Ecto neural progenitor cell (in vitro differentiated cells): ENCODE measurements around the gene RBM8A.

Source experiments
- DNase-seq: peaks from one replicate; pipeline ENCODE4 v3.0.0-alpha.2; 2018; ENCODE audit warnings: low spot score

RBM8A gene

GRCh38 chr1:145879775-145880174, 47.5 kb downstream of the RBM8A start:
- DNase-seq, result no peak

DNA sequence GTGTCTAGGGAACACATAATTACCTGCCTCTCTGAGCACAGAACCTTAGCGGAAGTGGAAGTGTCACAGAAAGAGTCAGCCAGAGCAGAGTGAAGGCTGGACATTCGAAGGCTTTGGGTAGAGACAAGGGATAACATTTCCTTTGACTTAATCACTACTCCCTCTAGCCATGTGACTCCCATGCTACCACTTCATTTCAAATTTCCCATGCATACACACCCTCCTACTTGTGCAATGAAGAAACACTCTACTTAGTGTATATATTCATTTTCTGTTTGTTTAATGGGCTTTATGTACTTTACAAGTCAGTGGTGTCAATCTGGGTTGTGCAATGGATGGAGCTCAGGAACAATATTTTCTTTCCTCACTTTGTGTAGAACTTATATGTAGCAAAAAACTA, 48.6 kb downstream of the RBM8A start:
- no peak for DNase-seq

- no peak for DNase-seq
Observed at GRCh38 chr1:145877923-145878486, 49.3 kb downstream of the RBM8A start.

GRCh38 chr1:145874646-145875045, 52.6 kb downstream of the RBM8A start:
- no peak for DNase-seq

- DNase-seq, result peak; percentile 75
Observed at GRCh38 chr1:145871994-145872924, 55.0 kb downstream of the RBM8A start.
